ENCODE measurements around the gene EXTL2.
"Not testable (repeated sequence)": the region's sequence is repeated elsewhere in the genome, so short reads cannot be mapped to it uniquely, and the experiment has no call there.

EXTL2 gene

DNA sequence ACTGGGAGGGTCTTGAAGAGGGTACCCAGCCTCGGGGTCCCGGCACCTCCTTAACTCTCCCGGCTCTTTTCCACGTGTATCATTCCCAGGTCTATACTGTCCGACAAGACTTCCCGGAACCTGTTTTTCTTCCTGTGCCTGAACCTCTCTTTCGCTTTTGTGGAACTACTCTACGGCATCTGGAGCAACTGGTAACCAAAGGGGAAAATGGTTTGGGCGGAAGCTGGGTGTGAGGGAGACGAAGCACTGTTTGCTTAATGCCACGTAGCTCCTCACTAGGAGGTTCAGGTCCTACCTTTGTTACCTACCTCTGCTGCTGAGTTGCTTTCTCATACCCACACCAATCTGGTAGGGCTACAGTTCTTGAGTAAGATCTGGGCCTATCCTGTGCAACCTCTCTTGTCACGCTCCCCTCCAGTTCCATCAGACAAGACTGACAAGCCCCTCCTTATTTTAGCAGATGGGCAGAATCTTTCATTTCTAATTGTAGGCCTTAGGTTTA is 1.9 kb upstream of the EXTL2 start:
- DNase-seq: peak; percentile 40

DNA sequence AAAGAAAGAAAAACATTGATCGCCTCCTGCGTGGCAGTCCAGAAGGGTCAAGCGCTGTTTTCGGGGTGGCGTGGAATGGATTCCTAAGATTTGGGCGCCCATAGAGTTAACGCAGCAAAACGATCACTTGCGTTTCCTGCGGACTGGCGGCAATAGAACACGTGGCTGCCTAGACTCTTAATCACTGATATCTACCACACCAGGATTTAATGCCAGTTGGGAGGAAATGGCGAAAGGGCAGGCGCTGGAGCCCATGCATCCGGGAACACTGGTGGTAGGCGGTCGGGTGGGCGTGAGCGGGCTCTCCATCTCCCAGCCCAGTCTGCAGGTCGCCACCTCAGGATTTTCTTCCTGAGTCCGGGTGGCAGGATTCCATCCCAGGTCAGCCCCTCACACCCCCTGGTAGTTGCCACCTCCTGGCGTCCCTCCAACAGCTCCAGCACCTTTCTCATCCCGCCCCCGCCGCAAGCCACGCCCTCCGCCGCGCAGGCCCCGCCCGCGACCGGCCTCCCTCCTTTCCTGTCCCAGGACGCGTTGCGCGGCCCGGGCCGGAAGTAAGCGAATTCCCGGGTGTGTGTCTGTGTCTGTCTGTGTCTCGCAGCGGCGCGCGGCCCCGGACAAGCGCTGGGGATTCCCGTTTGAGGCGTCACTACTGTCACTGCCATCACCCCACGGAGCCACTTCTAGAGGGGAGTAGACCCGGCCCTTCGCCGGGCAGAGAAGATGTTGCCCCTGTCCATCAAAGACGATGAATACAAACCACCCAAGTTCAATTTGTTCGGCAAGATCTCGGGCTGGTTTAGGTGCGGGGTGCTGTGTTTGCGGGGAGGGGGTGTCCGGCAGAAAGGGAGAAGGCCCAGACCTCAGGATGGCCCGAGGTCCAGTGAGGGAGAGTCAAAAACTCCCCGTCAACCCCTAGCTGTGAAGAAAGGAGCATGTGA is 1.2 kb upstream of the EXTL2 start, which contains the start of gene SLC30A7:
Gene SLC30A7, plus strand, starts transcription at position 551 of the 941 bp plus-strand sequence. Its CDS starts 173 bp downstream, at position 724.
- DNase-seq: peak; percentile 87

GRCh38 chr1:100893718-100894117 is 924 bp downstream of the EXTL2 start:
- no peak for DNase-seq

DNA sequence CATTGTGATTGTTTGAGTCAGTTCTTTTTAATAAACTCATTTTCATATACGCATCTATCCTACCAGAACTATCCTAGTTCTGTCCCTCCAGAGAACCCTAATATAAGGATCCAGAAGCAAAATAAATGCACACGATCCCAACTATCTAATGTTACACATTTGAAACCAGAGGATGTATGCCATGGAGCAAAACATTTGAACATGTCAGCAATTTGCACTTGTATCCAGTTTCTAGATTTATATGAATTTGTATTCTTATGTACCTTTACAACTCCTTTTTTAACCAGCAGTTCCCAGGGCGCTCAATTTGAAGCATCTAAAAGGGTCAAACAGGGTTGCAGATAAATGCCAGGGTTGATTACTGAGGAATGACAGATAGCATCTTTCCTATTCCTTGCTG is 2.1 kb downstream of the EXTL2 start:
- no peak for DNase-seq

DNA sequence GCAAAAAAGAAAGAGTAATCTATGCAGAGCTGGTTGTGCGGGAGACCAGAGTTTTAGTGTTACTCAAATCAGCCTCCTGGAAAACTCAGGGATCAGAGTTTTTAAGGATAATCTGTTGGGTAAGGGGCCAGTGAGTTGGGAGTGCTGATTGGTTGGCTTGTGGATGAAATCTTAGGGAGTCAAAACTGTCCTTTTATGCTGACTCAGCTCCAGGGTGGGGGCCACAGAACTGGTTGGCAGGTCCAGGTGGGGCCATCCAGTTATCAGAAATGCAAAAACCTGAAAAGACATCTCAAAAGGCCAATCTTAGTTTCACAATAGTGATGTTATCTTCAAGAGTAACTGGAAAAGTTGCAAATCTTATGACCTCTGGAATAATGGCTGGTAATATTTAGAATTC is 3.3 kb downstream of the EXTL2 start:
- no peak for DNase-seq

- not testable (repeated sequence) for DNase-seq
These were observed 4.7 kb downstream of the EXTL2 start for GRCh38 chr1:100889869-100890482.

DNA sequence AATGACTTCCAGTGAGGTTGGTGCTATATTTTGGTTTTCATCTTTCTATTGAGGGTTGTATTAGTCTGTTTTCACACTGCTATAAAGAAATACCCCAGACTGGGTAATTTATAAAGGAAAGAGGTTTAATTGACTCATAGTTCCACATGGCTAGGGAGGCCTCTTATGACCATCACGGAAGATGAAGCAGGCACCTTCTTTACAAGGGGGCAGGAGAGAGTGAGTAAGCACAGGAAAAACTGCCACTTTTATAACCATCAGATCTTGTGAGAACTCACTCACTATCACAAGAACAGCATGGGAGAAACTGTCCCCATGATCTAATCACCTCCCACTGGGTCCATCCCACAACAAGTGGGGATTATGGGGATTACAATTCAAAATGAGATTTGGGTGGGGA is 5.6 kb downstream of the EXTL2 start:
- not testable (repeated sequence) for DNase-seq

DNA sequence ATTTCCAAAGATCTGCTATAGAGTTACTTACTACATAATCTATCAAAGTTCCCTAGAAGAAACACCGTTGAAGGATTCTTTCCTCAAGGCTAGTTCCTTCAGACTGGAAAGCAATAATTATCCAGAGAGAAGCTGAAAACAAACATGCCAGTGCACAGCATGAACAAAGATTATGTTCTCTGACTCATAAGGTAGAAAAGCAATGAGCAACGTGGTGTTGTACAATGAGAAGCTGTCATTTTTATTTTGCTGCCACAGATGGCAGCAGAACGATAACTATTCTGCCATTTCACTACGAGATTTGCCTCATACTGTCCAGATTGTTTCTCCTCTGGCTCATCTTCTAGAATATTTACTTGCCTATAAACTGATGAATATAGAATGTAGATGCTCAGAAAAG is 10.7 kb downstream of the EXTL2 start:
- peak; percentile 75 for DNase-seq

GRCh38 chr1:100882698-100883097 is 11.9 kb downstream of the EXTL2 start:
- DNase-seq: no peak

DNA sequence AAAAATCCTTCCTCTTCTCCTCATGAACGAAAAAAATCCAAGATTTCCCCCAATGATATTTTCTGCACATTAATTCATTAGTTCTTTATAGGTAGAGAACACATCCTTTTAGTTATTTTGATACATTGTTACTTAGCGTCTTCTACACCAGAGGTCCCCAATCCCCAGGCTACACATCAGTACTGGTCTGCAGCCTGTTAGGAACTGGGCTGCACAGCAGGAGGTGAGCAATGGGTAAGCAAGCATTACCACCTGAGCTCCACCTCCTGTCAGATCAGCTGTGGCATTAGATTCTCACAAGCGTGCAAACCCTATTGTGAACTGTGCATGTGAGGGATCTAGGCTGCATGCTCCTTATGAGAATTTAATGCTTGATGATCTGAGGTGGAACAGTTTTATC is 13.0 kb downstream of the EXTL2 start:
- DNase-seq: no peak

GRCh38 chr1:100879422-100879821 is 15.2 kb downstream of the EXTL2 start:
- DNase-seq: no peak

DNA sequence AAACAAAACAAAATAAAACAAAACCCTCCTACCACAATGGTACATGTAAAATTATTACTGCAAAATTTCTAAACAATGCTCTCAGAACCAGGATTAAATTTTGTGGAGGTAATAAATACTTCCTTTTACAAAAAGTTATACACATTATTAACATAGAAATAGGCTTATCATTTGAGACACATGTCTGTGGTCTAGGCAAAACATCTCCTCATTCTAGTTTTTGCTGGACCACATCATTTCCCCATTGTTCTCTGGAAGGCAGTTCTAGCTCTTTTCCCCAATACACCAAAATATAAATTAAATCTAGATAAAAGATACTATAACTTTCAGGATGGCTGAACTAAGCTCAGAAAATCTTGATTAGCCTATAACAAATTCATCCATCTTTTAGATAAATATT is 18.4 kb downstream of the EXTL2 start:
- DNase-seq: no peak

DNA sequence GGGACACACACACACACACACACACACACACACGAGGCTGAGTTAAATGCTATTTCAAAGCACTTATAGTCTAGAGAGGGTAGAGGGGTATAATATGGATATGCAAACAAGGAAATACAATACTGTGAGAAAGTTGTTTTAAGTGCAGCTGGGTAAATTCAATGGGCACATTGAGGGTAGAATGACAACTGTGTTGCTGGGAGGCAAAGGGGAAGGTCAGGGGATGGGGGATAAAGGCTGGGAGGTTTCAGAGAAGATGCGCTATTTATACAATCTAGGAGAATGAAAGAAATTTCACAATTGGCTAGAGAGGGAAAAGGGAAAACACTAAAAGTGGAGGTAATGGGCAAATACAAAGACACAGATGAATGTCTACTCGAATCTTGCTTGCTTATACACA is 19.4 kb downstream of the EXTL2 start:
- no peak for DNase-seq

DNA sequence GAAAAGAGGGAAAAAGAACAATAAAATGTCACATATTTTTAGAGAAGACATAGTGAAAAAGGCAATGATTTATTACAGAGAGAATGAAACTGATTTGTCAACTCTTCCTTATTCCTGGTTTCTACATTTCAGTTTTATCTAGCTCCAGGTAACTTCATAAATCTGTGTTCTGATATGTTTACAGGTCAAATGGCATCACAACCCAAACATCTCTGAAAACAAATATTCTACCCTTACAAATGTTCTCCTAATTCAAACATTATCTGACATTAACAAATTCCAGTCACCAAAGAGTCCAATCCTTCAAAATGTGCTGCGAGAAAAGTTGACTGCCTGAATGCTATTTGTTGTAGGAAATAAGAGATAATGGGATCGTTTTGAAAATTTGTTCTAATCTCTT is 20.2 kb downstream of the EXTL2 start:
- no peak for DNase-seq

DNA sequence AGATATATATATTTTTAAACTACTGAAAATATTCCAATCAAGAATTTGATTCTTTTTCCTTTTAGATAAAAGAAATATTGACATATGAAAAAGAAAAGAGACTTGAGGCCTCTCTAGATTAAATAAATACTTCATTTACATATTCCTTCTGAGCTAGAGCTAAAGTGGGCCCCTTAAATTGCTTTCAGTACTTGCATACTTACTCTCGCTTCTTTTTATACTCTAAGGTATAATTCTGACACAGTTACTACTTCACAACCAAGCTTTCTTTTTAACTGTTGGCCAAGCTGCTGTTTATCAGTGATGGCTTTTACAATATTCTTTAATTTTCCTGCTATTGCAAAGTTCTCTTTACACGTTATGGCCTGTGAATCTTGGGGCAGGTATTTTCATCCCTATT is 24.6 kb downstream of the EXTL2 start:
- DNase-seq: no peak

- DNase-seq: peak; percentile 13
These were observed 26.2 kb downstream of the EXTL2 start for GRCh38 chr1:100868364-100868995.

DNA sequence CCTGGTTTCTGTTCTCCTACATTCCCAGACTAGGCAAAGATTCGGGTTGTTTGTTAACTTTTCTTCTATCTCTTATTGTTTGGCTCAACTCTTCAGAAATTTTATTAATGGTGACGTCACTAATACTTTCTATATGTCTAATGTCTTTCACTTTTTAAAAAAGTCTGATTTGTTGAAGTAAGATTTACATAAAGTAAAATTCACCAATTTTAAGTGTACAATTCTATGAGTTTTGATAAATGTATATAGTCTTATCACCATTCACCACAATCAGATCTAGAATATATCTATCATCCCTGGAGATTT is 27.8 kb downstream of the EXTL2 start:
- DNase-seq: no peak

- DNase-seq: no peak
These were observed 28.4 kb downstream of the EXTL2 start for GRCh38 chr1:100866041-100866900.

DNA sequence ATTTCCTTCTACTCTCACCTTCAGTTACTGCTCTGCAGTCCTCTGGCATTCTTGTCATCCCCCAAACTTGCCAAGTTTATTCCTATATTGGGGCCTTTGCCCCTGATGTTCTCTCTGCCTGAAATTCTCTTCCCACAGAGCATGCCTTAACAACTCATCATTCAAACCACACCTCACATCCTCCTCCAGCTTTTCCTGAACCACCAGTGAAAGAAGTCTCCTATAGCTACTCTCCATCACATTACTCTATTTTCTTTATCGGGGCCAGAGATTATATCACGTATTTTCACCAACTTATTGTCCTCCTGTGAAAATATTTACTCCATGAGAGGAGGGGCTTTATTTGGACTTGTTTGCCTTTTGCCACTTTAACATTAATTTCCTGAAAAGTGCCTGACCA is 32.1 kb downstream of the EXTL2 start:
- no peak for DNase-seq

- no peak for DNase-seq
These were observed 33.3 kb downstream of the EXTL2 start for GRCh38 chr1:100861379-100861778.

DNA sequence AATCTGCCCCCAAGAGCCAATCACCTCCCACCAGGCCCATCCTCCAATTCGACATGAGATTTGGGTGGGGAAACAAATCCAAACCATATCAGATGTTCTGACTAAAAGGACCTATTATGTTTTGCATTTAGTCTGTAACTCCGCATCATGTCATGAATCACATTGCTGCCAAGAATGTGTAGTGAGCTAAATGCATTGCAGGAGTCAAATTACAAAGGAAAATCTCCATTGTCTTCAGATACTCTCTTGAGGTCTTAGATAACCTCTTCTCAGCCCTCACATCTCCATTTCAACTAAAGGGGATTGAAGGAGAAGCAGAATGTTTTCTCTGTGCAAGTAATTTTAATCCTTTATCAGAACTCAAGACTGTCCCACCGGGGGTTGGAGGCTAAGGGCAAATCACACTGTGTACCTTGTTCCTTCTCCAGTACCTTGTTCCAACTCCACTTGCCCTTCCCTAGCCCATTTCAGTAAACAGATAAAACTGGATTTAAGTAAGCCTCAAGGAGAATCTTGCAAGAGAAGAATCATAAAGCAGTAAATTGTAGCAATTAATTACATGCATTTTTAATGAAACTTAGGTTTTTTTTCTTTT is 34.1 kb downstream of the EXTL2 start:
- no peak for DNase-seq

DNA sequence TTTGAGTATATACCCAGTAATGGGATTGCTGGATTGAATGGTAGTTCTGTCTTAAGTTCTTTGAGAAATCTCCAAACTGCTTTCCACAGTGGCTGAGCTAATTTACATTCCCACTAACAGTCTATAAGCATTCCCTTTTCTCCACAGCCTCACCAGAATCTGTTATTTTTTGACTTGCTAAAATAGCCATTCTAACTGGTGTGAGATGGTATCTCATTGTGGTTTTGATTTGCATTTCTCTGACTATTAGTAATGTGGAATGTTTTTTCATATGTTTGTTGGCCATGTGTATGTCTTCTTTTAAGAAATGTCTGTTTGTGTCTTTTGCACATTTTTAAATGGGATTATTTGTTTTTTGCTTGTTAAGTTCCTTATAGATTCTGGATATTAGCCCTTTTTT is 39.5 kb downstream of the EXTL2 start:
- DNase-seq: not testable (repeated sequence)

All from NCI-H2227 treated with DMSO at 0.1 percent for 48 hours (cell line).